ENCODE results near the gene LRRC8E. TPM values are rescaled to one million over a fixed set of nuclear protein-coding genes. Genes with fewer than 3 reads are reported as not detected.

Gene LRRC8E
- total RNA-seq, 2 donors from 2014 or later = 2.8 to 3.4 TPM

- Mint-ChIP-seq H3K9me3 (no peaks in the 10 kb centered on the region), H3K4me1 (peaks cover under 1% of the 10 kb centered on the region), H3K27ac (no peak overlapping the region), H3K27me3 (ENCODE audit: insufficient read depth) (peaks cover 35% of the 10 kb centered on the region), H3K4me3 (no peak overlapping the region), H3K36me3 (ENCODE audit: low read depth) (peaks cover 17% of the 10 kb centered on the region)
- H3K9me3 ChIP-seq (ENCODE audit: control insufficient read depth, low read length) = no peaks in the 10 kb centered on the region
- 95 to 96% methylated on average over 8 to 36 of the region's 39 CpGs for WGBS, 2 experiments (ENCODE audit: insufficient coverage in 1 of 2, insufficient read length in 1 of 2)
- H3K27me3 ChIP-seq (ENCODE audit: control insufficient read depth, insufficient read depth, low read length, poor library complexity, severe bottlenecking) = peaks cover 31% of the 10 kb centered on the region
- peaks cover 15% of the 10 kb centered on the region for H3K36me3 ChIP-seq (ENCODE audit: control insufficient read depth, insufficient read depth, low read length)
- TF ChIP-seq CTCF (conservative IDR thresholded peaks at IDR 0.05) = no peak
- no peak overlapping the region for H3K27ac ChIP-seq (ENCODE audit: low read depth, low read length)
- no peak overlapping the region for H3K4me3 ChIP-seq (ENCODE audit: low read length)
- H3K4me1 ChIP-seq (ENCODE audit: control insufficient read depth, insufficient read depth, low read length) = no peaks in the 10 kb centered on the region
- H3K9ac ChIP-seq (ENCODE audit: extremely low read depth, low read length, poor library complexity, severe bottlenecking) = no peak overlapping the region
- no peak for DNase-seq
Measured at GRCh38 chr19:7912697-7913564, 24.6 kb downstream of the LRRC8E start.

GRCh38 chr19:7913652-7914051 lies 25.3 kb downstream of the LRRC8E start:
- peaks cover 42% of the 10 kb centered on the region for H3K27me3 Mint-ChIP-seq (ENCODE audit: insufficient read depth)
- no peaks in the 10 kb centered on the region for H3K9me3 Mint-ChIP-seq
- no peak overlapping the region for H3K27ac Mint-ChIP-seq
- H3K9ac ChIP-seq (ENCODE audit: extremely low read depth, low read length, poor library complexity, severe bottlenecking) = no peak overlapping the region
- H3K4me1 ChIP-seq (ENCODE audit: control insufficient read depth, insufficient read depth, low read length) = no peaks in the 10 kb centered on the region
- DNase-seq = no peak
- no peak overlapping the region for H3K27ac ChIP-seq (ENCODE audit: low read depth, low read length)
- no peaks in the 10 kb centered on the region for H3K9me3 ChIP-seq (ENCODE audit: control insufficient read depth, low read length)
- peaks cover 17% of the 10 kb centered on the region for H3K36me3 Mint-ChIP-seq (ENCODE audit: low read depth)
- H3K4me1 Mint-ChIP-seq = peaks cover 2% of the 10 kb centered on the region
- WGBS, 2 experiments (ENCODE audit: insufficient coverage in 1 of 2, insufficient read length in 1 of 2) = 85 to 94% methylated on average over 7 to 10 of the region's 10 CpGs
- no peak overlapping the region for H3K4me3 ChIP-seq (ENCODE audit: low read length)
- peaks cover 39% of the 10 kb centered on the region for H3K27me3 ChIP-seq (ENCODE audit: control insufficient read depth, insufficient read depth, low read length, poor library complexity, severe bottlenecking)
- no peak overlapping the region for H3K4me3 Mint-ChIP-seq
- no peak for TF ChIP-seq CTCF (conservative IDR thresholded peaks at IDR 0.05)
- peaks cover 15% of the 10 kb centered on the region for H3K36me3 ChIP-seq (ENCODE audit: control insufficient read depth, insufficient read depth, low read length)

GRCh38 chr19:7914099-7914498 lies 25.8 kb downstream of the LRRC8E start:
- DNase-seq = no peak
- Histone ChIP-seq H3K36me3 (ENCODE audit: control insufficient read depth, insufficient read depth, low read length) (peaks cover 15% of the 10 kb centered on the region), H3K4me3 (ENCODE audit: low read length) (no peak overlapping the region), H3K9me3 (ENCODE audit: control insufficient read depth, low read length) (no peaks in the 10 kb centered on the region), H3K27me3 (ENCODE audit: control insufficient read depth, insufficient read depth, low read length, poor library complexity, severe bottlenecking) (peaks cover 43% of the 10 kb centered on the region), H3K9ac (ENCODE audit: extremely low read depth, low read length, poor library complexity, severe bottlenecking) (no peak overlapping the region), H3K4me1 (ENCODE audit: control insufficient read depth, insufficient read depth, low read length) (no peaks in the 10 kb centered on the region), H3K27ac (ENCODE audit: low read depth, low read length) (no peak overlapping the region)
- Mint-ChIP-seq H3K4me3 (no peak overlapping the region), H3K4me1 (peaks cover 2% of the 10 kb centered on the region), H3K36me3 (ENCODE audit: low read depth) (peaks cover 17% of the 10 kb centered on the region), H3K9me3 (no peaks in the 10 kb centered on the region), H3K27me3 (ENCODE audit: insufficient read depth) (peaks cover 45% of the 10 kb centered on the region), H3K27ac (no peak overlapping the region)
- 84% methylated on average over 9 of the region's 12 CpGs; no CpG with 5 or more reads in 1 of the 2 experiments for WGBS, 2 experiments (ENCODE audit: insufficient coverage in 1 of 2, insufficient read length in 1 of 2)
- TF ChIP-seq CTCF (conservative IDR thresholded peaks at IDR 0.05) = no peak

Data from endodermal cell (in vitro differentiated cells).